ENCODE results near the gene PANX3.

The PANX3 gene, protein sequence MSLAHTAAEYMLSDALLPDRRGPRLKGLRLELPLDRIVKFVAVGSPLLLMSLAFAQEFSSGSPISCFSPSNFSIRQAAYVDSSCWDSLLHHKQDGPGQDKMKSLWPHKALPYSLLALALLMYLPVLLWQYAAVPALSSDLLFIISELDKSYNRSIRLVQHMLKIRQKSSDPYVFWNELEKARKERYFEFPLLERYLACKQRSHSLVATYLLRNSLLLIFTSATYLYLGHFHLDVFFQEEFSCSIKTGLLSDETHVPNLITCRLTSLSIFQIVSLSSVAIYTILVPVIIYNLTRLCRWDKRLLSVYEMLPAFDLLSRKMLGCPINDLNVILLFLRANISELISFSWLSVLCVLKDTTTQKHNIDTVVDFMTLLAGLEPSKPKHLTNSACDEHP

DNA sequence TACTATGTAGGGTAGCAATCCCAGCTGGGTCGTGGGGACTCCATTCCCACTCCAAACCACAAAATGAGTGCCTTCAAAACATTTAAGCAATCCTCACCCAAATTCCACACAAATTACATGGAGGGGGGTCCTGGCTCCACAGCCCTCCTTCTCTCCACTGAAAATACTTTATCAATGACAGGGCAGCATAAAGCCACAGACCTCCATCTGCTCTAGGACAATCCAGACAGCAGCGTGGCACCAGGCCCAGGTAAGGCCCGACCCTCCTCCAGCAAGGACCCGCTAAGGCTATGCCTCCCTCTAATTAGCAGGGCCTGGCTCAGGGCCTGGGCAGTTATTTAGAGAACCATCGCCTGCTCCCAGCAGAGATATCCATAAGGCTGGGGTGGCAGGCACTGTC is at the start of gene PANX3:
PANX3 (plus strand) TSS at position 365 of the 400 bp plus-strand sequence. CDS start 129 bp downstream, outside the sequence.
- H3K27me3 ChIP-seq (ENCODE audit: control insufficient read depth in 1 of 2, insufficient read depth in 2 of 2, low read length in 2 of 2), result peaks cover 0 to 9% of the 10 kb centered on the region in 2 donors

DNA sequence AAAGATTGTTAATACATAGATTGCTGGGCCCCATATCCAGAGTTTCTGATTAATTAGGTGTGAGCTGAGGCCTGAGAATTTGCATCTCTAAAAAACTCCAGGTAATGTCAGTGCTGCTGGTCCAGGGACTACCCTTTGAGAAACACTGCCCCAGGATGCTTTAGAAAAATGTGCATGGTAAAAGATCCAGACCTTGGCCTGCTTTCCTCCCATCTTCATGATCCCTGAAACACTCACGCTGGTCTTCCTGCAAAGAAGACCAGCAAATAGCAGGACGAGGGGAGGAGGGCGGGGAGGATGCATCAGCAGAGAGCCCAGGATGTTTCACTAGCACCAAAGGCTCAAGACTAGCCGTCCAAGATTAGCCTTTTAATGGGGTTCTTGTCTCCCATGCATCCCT is 41.5 kb upstream of the PANX3 start, which contains the start of gene OR8A1:
OR8A1 (plus strand) TSS at position 301 of the 400 bp plus-strand sequence. CDS start 123 bp downstream, outside the sequence.
- H3K27me3 ChIP-seq (ENCODE audit: control insufficient read depth in 1 of 2, insufficient read depth in 2 of 2, low read length in 2 of 2), result no peaks in the 10 kb centered on the region
- H3K4me1 ChIP-seq (ENCODE audit: control insufficient read depth in 1 of 2, insufficient read depth in 2 of 2, low read length in 2 of 2), result no peaks in the 10 kb centered on the region
- no peak within 1 kb of the TSS for H3K27ac ChIP-seq (ENCODE audit: low read depth, low read length)
- no peak within 1 kb of the TSS for H3K4me3 ChIP-seq (ENCODE audit: low read depth in 1 of 2, low read length in 2 of 2)
- no peak within 1 kb of the TSS for H3K9ac ChIP-seq (ENCODE audit: low read depth in 1 of 2, low read length in 2 of 2)
- no peaks in the 10 kb centered on the region for H3K9me3 ChIP-seq (ENCODE audit: control insufficient read depth in 1 of 2, low read length in 2 of 2)
- no peaks in the 10 kb centered on the region for H3K36me3 ChIP-seq (ENCODE audit: control insufficient read depth in 1 of 2, insufficient read depth in 2 of 2, low read length in 2 of 2)

More for the DNA sequence above, at the start of gene PANX3:
- H3K36me3 ChIP-seq (ENCODE audit: control insufficient read depth in 1 of 2, insufficient read depth in 2 of 2, low read length in 2 of 2), result no peaks in the 10 kb centered on the region
- no peak within 1 kb of the TSS for H3K4me3 ChIP-seq (ENCODE audit: low read depth in 1 of 2, low read length in 2 of 2)
- no peak within 1 kb of the TSS for H3K27ac ChIP-seq (ENCODE audit: low read depth, low read length)
- no peaks in the 10 kb centered on the region for H3K4me1 ChIP-seq (ENCODE audit: control insufficient read depth in 1 of 2, insufficient read depth in 2 of 2, low read length in 2 of 2)
- H3K9ac ChIP-seq (ENCODE audit: low read depth in 1 of 2, low read length in 2 of 2), result no peak within 1 kb of the TSS
- H3K9me3 ChIP-seq (ENCODE audit: control insufficient read depth in 1 of 2, low read length in 2 of 2), result no peaks in the 10 kb centered on the region

DNA sequence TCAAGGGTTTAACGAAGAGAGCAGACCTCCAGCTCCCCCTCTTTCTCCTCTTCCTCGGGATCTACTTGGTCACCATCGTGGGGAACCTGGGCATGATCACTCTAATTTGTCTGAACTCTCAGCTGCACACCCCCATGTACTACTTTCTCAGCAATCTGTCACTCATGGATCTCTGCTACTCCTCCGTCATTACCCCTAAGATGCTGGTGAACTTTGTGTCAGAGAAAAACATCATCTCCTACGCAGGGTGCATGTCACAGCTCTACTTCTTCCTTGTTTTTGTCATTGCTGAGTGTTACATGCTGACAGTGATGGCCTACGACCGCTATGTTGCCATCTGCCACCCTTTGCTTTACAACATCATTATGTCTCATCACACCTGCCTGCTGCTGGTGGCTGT is 41.1 kb upstream of the PANX3 start:
- Histone ChIP-seq H3K4me3 (ENCODE audit: low read depth in 1 of 2, low read length in 2 of 2) (no peak overlapping the region), H3K9ac (ENCODE audit: low read depth in 1 of 2, low read length in 2 of 2) (no peak overlapping the region), H3K4me1 (ENCODE audit: control insufficient read depth in 1 of 2, insufficient read depth in 2 of 2, low read length in 2 of 2) (no peaks in the 10 kb centered on the region), H3K27me3 (ENCODE audit: control insufficient read depth in 1 of 2, insufficient read depth in 2 of 2, low read length in 2 of 2) (no peaks in the 10 kb centered on the region), H3K36me3 (ENCODE audit: control insufficient read depth in 1 of 2, insufficient read depth in 2 of 2, low read length in 2 of 2) (no peaks in the 10 kb centered on the region), H3K9me3 (ENCODE audit: control insufficient read depth in 1 of 2, low read length in 2 of 2) (no peaks in the 10 kb centered on the region), H3K27ac (ENCODE audit: low read depth, low read length) (no peak overlapping the region)

DNA sequence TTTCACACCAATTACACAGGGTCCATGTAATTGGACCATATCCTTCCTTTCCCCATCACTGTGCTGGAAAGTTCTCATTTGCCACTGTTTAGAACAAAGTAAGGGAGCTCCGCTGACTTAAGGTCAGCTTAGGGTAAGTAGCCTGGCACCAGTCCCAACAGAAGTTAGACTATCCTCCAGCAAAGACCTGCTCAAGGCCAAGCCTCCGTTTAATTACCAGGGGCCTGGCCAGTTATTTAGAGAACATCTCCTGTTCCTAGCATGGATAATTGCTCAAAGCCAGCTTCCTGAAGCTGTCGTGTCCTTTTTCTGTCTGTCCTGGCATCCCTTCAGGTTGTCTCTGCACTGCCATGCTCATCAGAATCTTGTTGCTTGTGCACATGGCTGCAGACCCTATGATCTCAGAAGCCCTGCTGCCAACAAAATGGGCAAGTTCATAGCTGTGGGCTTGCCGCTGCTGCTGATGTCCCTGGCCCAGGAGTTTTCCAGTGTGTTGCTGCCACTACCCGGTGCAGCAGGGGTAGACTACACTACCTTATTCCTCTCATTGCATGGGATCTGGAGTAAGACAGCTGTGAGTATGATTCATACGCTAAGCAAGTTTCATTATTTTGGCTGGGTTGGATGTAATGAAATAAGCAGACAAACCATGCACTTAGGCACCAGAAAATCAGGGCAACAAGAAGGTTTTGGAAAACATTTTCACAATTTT is 33.4 kb upstream of the PANX3 start:
- no peaks in the 10 kb centered on the region for H3K27me3 ChIP-seq (ENCODE audit: control insufficient read depth in 1 of 2, insufficient read depth in 2 of 2, low read length in 2 of 2)
- H3K9ac ChIP-seq (ENCODE audit: low read depth in 1 of 2, low read length in 2 of 2), result no peak overlapping the region
- no peak overlapping the region for H3K4me3 ChIP-seq (ENCODE audit: low read depth in 1 of 2, low read length in 2 of 2)
- no peaks in the 10 kb centered on the region for H3K36me3 ChIP-seq (ENCODE audit: control insufficient read depth in 1 of 2, insufficient read depth in 2 of 2, low read length in 2 of 2)
- H3K27ac ChIP-seq (ENCODE audit: low read depth, low read length), result no peak overlapping the region
- H3K4me1 ChIP-seq (ENCODE audit: control insufficient read depth in 1 of 2, insufficient read depth in 2 of 2, low read length in 2 of 2), result no peaks in the 10 kb centered on the region
- no peaks in the 10 kb centered on the region for H3K9me3 ChIP-seq (ENCODE audit: control insufficient read depth in 1 of 2, low read length in 2 of 2)

DNA sequence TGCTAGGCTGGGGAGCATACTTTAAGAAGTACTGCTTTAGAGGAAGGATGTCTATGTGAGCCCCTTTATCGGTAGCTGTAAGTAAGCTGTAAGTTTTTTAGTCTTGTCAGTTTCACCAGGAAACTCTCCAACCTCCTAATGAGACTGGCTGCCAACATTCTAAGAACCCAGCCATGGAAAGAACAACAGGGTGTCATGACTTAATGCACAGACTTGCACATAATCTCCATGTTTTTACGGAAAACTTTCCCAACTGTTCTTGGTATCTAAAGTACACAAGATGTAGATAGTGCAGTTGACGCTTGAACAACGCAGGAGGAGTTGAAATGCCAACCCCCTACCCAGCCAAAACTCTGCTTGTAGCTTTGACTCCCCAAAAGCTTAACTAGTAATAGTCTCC is 32.5 kb upstream of the PANX3 start:
- H3K36me3 ChIP-seq (ENCODE audit: control insufficient read depth in 1 of 2, insufficient read depth in 2 of 2, low read length in 2 of 2), result no peaks in the 10 kb centered on the region
- H3K9ac ChIP-seq (ENCODE audit: low read depth in 1 of 2, low read length in 2 of 2), result no peak overlapping the region
- no peaks in the 10 kb centered on the region for H3K27me3 ChIP-seq (ENCODE audit: control insufficient read depth in 1 of 2, insufficient read depth in 2 of 2, low read length in 2 of 2)

DNA sequence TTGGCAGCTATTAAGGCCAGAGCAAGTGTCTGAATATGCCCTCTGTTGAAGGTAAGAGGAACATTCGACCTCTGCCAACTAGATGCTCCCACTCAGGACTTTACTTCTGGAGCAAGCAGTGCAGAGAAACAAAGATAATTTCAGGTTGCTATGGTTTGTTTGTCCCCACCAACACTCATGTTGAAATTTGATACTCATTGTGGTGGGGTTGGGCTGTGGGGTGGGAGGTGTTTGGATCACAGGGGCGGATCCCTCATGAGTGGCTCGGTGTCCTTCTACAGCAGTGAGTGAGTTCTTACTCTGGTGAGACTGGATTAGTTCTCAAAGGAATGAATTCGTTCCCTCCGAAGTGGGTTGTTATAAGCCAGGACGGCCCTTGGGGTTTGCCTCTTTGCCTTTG is 29.4 kb upstream of the PANX3 start:
- Histone ChIP-seq H3K4me3 (ENCODE audit: low read depth in 1 of 2, low read length in 2 of 2) (no peak overlapping the region), H3K9me3 (ENCODE audit: control insufficient read depth in 1 of 2, low read length in 2 of 2) (no peaks in the 10 kb centered on the region), H3K9ac (ENCODE audit: low read depth in 1 of 2, low read length in 2 of 2) (no peak overlapping the region), H3K4me1 (ENCODE audit: control insufficient read depth in 1 of 2, insufficient read depth in 2 of 2, low read length in 2 of 2) (no peaks in the 10 kb centered on the region), H3K27ac (ENCODE audit: low read depth, low read length) (no peak overlapping the region), H3K36me3 (ENCODE audit: control insufficient read depth in 1 of 2, insufficient read depth in 2 of 2, low read length in 2 of 2) (no peaks in the 10 kb centered on the region), H3K27me3 (ENCODE audit: control insufficient read depth in 1 of 2, insufficient read depth in 2 of 2, low read length in 2 of 2) (peaks cover 0 to 4% of the 10 kb centered on the region in 2 donors)

More for the DNA sequence above, 32.5 kb upstream of the PANX3 start:
- no peaks in the 10 kb centered on the region for H3K9me3 ChIP-seq (ENCODE audit: control insufficient read depth in 1 of 2, low read length in 2 of 2)
- no peak overlapping the region for H3K4me3 ChIP-seq (ENCODE audit: low read depth in 1 of 2, low read length in 2 of 2)
- H3K27ac ChIP-seq (ENCODE audit: low read depth, low read length), result no peak overlapping the region
- H3K4me1 ChIP-seq (ENCODE audit: control insufficient read depth in 1 of 2, insufficient read depth in 2 of 2, low read length in 2 of 2), result no peaks in the 10 kb centered on the region

DNA sequence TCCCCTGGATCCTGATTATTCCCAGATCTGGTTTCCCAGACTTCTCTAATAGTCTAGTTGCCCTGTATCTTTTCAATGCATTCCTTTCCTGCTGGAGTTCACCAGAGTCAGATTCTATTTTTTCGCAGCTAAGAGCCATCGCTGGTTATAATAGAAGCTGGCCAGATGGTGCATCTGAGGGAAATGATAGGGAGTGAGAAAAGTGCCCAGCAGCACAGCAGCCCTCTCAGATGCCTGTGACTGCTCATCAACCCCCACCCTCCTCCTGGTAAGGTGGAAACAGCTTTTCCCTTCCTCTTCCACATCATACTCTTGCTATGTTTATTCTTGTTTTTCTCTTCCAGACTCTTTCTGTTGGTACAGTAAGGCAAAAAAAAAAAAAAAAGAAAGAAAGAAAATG is 28.7 kb upstream of the PANX3 start:
- H3K27ac ChIP-seq (ENCODE audit: low read depth, low read length), result no peak overlapping the region
- H3K36me3 ChIP-seq (ENCODE audit: control insufficient read depth in 1 of 2, insufficient read depth in 2 of 2, low read length in 2 of 2), result no peaks in the 10 kb centered on the region
- no peaks in the 10 kb centered on the region for H3K9me3 ChIP-seq (ENCODE audit: control insufficient read depth in 1 of 2, low read length in 2 of 2)

DNA sequence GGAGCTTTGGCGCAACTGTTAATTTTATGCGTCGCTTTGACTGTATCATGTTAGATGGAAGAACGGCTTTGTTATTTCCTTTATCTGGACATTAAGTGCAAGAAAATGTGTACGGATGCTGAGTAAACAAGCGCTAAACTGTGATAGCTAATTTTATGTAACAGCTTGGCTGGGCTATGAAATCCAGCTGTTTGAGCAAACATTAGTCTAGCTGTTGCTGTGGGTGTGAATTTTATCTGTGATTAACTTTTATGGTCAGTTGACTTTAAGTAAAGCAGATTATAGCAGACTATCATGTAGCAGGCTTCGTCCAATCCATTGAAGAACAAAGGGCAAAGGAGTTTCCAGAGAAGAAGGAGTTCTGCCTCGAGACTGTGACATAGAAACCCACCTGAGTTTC is 27.4 kb upstream of the PANX3 start:
- H3K4me3 ChIP-seq (ENCODE audit: low read depth in 1 of 2, low read length in 2 of 2), result no peak overlapping the region
- no peaks in the 10 kb centered on the region for H3K36me3 ChIP-seq (ENCODE audit: control insufficient read depth in 1 of 2, insufficient read depth in 2 of 2, low read length in 2 of 2)
- no peak overlapping the region for H3K9ac ChIP-seq (ENCODE audit: low read depth in 1 of 2, low read length in 2 of 2)
- H3K4me1 ChIP-seq (ENCODE audit: control insufficient read depth in 1 of 2, insufficient read depth in 2 of 2, low read length in 2 of 2), result no peaks in the 10 kb centered on the region
- H3K27me3 ChIP-seq (ENCODE audit: control insufficient read depth in 1 of 2, insufficient read depth in 2 of 2, low read length in 2 of 2), result peaks cover 0 to 4% of the 10 kb centered on the region in 2 donors
- H3K9me3 ChIP-seq (ENCODE audit: control insufficient read depth in 1 of 2, low read length in 2 of 2), result no peaks in the 10 kb centered on the region
- H3K27ac ChIP-seq (ENCODE audit: low read depth, low read length), result no peak overlapping the region

More for the DNA sequence above, 28.7 kb upstream of the PANX3 start:
- H3K4me1 ChIP-seq (ENCODE audit: control insufficient read depth in 1 of 2, insufficient read depth in 2 of 2, low read length in 2 of 2), result no peaks in the 10 kb centered on the region
- no peak overlapping the region for H3K9ac ChIP-seq (ENCODE audit: low read depth in 1 of 2, low read length in 2 of 2)
- H3K4me3 ChIP-seq (ENCODE audit: low read depth in 1 of 2, low read length in 2 of 2), result no peak overlapping the region
- H3K27me3 ChIP-seq (ENCODE audit: control insufficient read depth in 1 of 2, insufficient read depth in 2 of 2, low read length in 2 of 2), result peaks cover 0 to 4% of the 10 kb centered on the region in 2 donors

DNA sequence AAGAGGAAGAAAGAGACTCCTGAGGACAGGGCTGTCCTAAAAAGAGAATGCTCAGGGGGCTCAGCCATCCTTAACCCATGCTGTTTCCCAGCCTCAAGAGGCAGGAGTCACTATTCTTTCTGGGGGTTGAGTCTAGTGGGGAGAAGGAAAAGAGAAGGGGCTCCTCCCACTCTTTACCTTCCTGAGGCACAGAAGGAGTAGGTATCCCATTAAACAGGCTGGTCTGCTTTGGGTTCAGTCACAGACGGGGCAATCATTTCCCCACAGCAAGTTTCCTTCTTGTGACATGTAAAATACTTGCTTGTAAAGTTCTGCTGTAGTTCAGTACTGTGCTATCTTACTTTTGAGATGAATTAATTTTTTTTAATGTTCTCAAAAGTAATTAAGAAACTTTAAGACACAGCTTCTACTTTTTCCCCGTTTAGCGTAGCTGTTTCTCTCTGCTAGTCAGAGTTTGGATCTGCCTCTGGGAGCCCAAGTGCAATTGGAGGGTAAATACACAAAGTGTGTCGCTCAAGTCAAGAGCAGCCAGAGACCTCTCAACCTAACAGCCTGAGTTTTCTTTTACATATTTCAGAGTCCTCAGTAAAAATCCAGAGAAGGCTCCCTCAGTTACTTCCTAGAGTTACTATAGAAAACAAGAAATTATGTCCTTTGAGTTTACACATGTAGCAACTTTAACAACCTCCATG is 26.4 kb upstream of the PANX3 start:
- Histone ChIP-seq H3K9ac (ENCODE audit: low read depth in 1 of 2, low read length in 2 of 2) (no peak overlapping the region), H3K4me1 (ENCODE audit: control insufficient read depth in 1 of 2, insufficient read depth in 2 of 2, low read length in 2 of 2) (no peaks in the 10 kb centered on the region), H3K4me3 (ENCODE audit: low read depth in 1 of 2, low read length in 2 of 2) (no peak overlapping the region), H3K9me3 (ENCODE audit: control insufficient read depth in 1 of 2, low read length in 2 of 2) (no peaks in the 10 kb centered on the region), H3K27ac (ENCODE audit: low read depth, low read length) (no peak overlapping the region), H3K27me3 (ENCODE audit: control insufficient read depth in 1 of 2, insufficient read depth in 2 of 2, low read length in 2 of 2) (peaks cover 0 to 4% of the 10 kb centered on the region in 2 donors), H3K36me3 (ENCODE audit: control insufficient read depth in 1 of 2, insufficient read depth in 2 of 2, low read length in 2 of 2) (no peaks in the 10 kb centered on the region)

All from duodenal mucosa (tissue), 2 donors.